Hematopoietic multipotent progenitor cell treated with erythropoietin and hydrocortisone succinate and interleukin-3 and kit ligand, for 4 days (in vitro differentiated cells): ENCODE results near the gene DDX28.
"Not testable (repeated sequence)": the region's sequence is repeated elsewhere in the genome, so short reads cannot be mapped to it uniquely, and the experiment has no call there.

Source experiments
- DNase-seq: peaks from one replicate; pipeline ENCODE4 v3.0.0-alpha.2; 2015

DDX28 gene

DNA sequence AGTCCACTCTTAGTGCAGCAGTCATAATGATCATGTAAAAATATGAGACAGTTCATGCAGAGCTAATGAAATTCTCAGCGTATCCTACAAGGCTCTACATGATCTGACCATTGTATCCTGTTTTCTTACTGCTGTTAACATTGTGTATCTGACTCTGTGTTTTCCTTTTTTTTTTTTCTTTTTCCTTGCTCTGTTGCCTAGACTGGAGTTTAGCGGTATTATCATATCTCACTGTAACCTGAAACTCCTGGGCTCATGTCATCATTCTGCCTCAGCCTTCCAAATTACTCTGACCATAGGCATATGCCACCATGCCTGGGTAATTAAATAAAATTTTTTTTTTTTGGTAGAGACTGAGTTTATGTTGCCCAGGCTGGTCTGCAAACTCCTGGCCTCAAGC lies 12.2 kb upstream of the DDX28 start:
- no peak for DNase-seq

DNA sequence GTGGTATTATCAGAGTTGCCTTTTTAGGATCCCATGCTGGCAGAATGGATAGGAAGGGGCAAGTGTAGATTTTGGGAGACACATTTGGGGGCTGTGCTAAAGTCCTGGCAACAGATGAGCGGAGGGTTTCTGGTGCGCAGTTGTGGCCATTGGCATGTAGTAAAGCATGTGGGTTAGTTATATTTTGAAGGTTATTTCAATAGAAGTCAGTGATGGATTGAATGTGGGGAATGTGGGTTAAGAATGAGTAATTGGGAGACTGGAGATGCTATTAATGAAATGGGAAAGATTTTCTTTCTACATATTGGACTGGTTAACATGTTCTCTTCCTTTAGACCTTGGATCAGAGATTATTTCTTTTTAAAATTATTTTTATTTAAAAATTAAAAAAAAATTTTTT lies 10.1 kb upstream of the DDX28 start:
- DNase-seq: no peak

DNA sequence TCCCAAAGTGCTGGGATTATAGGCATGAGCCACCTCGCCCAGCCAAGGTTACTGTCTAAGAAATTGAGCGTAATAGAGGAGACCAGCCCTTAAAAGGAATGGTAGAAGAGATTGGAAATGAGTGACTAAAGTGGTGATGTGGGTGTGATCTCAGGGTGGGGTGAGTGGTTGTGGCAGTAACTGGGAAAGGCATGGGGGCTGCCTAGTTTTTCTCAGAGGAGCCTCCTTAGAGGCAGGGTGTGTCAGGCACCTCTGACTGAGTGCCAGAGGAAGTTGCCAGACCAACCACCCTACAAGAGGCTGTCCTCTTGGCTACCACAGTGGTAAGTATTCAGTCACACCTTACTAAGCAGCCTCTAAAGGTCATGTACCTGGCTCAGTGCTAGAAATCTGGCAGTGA lies 8.9 kb upstream of the DDX28 start:
- peak; percentile 38 for DNase-seq

DNA sequence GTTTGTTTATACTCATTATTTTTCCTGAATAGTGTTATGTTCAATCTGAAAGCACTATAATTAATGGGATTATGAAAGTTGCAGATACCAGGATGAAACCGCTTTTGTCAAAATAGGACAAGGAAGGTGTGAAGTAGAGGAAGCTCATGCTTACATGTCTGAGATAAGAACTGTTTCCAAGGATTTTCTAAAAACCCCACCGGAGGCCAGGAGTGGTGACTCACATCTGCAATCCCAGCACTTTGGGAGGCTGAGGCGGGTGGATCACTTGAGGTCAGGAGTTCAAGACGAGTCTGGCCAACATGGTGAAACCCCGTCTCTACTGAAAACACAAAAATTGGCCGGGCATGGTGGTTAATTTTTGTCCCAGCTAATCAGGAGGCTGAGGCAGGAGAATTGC lies 7.1 kb upstream of the DDX28 start:
- not testable (repeated sequence) for DNase-seq

DNA sequence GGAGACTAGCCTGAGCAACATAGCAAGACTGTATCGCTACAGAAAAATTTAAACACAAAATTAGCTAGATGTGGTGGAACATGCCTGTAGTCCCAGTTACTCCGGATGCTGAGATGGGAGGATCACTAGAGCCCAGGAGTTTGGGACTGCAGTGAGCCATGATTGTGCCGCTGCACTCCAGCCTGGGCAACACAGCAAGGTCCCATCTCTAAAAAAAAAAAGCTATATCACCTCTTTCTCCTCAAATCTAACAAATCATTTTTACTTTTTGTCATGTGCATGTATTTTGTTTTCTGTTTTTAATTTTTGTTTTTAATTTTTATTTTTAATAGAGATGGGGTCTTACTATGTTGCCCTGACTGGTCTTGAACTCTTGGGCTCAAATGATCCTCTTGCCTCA lies 6.0 kb upstream of the DDX28 start:
- no peak for DNase-seq

DNA sequence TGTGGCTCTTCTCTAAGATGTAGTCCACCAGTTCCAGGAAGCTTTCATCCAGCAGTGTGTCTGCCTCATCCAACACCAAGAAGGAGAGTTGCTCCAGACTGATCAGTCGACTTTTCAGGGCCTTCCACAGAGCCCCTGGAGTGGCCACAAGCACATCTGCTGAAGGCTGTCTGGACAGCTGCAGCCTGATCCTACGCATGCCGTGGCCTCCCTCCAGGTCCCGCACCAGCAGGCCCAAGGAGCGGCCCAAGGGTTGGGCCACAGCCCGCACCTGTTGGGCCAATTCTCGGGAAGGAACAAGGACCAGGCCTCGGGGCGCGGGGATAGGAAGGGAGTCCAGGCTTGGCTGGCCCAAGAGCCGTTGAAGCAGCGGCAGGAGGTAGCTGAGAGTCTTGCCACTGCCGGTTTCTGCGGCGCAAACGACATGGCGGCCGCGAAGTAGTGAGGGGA lies 729 bp downstream of the DDX28 start:
- DNase-seq: no peak

DNA sequence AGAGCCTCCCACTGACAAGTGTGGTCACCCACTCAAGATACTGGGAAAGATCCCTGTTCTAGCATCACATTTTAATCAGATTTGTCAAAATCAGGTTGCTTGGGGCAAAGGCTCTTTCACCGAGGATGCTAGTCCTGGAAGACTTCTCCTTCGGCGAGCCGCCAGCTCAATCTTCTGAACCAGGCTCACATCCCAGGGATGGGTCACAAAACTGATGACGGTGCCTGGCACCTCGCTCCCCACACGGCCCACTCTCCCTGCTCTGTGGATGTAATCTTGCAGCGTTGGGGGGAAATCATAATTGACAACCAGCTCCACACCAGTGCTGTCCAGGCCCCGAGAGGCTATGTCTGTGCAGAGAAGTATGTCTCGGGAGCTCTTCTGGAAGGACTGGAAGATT lies 1.5 kb downstream of the DDX28 start:
- no peak for DNase-seq

DNA sequence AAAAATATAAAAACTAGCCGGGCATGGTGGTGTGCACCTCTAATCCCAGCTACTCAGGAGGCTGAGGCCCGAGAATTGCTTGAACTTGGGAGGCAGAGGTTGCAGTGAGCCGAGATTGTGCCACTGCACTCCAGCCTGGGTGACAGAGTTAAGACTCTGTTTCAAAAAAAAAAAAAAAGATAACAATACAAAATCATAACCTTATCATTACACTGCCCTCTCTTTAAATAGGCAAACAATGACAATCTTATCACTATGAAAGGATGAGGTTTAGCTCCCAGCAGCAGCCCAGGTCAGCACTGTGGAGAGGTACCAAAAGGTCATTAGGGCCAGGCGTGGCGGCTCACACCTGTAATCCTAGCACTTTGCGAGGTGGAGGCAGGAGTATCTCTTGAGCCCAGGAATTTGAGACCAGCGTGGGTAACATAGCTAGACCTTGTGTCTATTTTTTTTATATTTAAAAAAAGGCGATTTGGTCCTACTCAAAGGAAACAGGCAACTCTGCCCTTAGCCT lies 3.8 kb downstream of the DDX28 start:
- DNase-seq: no peak

DNA sequence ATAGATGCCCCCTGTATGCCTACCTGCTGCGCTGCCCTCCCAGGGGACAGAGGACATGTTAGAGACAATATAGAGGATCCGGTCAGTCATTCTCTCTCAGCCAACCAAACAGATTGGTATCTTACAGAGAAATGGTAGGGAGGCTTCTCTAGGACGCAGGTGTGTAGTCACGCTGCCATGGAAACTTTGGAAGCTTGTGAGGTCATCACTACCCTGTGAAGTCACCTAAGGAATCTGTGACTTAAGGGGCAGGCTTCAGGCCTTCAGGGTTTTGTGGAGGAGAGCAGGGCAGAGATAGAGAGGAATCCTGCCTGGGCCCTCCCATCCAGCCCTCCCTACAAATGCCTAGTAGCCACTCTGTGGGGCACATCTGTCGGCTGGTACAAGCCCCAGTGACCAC lies 7.4 kb downstream of the DDX28 start, which contains the start of gene DPEP2NB:
Gene DPEP2NB (minus strand): TSS at position 231 of the 400 bp plus-strand sequence. CDS start 141 bp downstream, at position 90.
- DNase-seq: no peak

DNA sequence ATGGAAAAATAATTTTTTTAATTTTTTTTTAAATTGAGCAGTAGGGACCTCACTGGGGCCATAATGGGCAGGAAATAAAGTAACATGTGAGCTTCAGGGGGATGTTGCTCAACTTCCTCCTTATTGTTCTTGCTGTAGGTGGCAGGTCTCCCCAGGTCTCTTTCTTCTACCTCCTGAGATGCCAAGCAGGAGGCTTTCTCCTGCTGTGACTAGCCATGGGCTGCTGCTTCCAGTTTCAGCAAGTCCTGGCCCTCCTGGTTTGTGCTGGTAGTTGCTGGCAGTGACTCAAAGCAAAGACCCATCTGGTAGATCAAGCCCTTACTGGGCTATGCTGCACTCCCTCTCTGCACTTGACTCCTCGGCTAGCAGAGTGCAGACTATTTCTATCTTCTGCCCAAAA lies 9.6 kb downstream of the DDX28 start:
- DNase-seq: peak; percentile 67

DNA sequence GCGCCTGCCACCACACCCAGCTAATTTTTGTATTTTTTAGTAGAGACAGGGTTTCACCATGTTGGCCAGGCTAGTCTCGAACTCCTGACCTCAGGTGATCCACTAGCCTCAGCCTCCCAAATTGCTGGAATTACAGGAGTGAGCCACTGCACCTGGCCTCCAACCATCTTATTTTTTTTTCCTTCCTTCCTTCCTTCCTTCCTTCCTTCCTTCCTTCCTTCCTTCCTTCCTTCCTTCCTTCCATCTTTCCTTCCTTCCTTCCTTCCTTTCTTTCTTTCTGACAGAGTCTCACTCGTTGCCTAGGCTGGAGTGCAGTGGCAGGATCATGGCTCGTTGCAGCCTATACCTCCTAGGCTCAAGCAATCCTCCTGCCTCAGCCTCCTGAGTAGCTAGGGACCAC lies 13.2 kb downstream of the DDX28 start:
- not testable (repeated sequence) for DNase-seq

DNA sequence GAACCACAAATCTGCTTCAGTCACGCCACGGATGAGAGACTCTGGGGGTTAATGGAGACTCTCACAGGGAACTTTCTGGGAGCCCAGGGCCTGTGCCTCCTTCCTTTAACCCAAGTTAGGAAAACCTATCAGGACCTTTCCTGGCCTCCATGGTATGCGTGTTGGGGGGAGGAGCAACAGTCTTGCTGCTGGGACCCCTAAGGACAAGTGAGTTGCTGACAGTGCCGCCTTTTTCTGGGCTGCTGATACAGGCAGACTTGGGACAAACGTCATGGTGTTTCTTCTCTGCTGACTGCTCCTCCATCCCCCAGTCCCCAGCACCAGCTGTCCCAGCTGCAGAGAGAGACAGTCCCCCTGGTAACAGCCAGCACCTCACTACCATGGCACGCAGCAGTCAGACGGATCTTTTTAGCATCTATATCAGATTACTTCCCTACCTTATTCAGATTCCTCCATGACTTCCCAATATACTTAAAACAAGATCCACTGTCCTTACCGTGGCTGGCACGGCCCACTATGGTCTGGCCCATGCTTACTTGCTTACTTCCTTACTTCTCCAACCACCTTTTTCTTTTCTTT lies 13.8 kb downstream of the DDX28 start:
- DNase-seq: no peak

DNA sequence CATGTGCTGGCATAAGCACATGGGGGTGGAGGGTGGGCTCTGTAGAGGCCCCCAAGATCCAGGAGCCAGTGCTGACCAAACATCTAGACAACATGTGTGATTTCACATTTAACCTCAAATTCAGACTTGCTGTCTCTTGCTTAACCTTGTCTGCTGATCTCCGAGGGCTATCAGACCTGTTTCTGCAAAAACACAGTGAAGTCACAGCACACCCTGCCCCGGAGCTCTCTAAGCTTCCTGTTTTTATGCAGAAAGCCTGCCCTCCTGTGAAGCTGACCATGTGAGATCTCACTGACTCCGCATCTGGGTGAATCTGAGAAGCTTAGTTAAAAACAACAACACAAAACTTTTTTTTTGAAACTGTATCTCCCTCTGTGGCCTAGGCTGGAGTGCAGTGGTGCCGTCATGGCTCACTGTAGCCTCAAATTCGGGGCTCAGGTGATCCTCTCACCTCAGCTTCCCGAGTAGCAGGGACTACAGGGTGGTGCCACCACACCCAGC lies 17.2 kb downstream of the DDX28 start:
- DNase-seq: peak; percentile 91

DNA sequence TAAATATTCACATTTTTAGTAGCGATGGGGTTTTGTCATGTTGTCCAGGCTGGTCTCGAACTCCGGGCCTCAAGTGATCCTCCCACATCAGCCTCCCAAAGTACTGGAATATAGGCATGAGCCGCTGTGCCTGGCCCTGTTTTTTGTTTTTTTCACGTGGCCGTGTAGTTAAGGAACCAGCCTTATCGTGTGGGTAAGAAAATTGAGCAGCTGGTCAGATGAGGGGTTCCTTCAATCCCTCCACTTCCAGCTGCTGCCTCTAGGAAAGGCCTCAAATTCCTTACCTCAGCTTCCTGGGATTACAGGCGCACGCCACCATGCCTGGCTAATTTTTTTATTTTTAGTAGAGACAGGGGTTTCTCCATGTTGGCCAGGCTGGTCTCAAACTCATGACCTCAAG lies 17.8 kb downstream of the DDX28 start:
- DNase-seq: no peak

DNA sequence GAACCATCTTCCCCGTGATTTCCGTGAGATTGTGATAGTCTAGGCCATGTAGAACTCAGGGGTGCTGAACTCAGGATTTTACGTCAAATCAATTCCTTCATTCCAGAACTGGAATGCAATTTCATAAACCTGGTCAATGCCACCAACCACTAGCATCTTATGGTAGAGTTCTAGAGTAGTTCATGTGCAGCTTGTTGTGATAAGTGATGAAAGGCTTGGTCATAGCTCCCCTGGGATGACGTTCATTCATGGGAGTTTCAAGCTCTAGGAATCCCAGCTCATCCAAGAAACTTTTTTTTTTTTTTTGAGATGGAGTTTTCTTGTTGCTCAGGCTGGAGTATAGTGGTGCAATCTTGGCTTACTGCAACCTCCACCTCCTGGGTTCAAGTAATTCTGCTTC lies 20.0 kb downstream of the DDX28 start:
- no peak for DNase-seq

DNA sequence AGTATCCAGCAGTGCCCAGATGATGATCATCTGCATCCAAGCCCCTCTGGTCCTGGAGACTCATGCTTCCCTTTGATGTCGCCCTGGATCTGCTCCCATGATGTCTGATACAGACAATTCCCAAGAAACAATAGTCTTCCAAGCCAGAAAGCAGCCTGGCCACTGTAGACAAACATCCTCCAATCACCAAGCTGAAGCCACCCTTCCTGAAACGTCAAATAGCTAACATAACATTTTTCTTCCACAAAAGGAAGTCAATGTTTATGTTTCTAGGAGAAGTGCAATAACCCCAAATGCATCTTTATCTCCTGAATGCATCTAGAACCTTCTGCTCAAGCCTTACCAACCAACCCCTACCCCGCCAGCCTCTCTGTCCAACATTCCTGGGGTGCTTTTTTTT lies 22.6 kb downstream of the DDX28 start:
- peak; percentile 20 for DNase-seq

DNA sequence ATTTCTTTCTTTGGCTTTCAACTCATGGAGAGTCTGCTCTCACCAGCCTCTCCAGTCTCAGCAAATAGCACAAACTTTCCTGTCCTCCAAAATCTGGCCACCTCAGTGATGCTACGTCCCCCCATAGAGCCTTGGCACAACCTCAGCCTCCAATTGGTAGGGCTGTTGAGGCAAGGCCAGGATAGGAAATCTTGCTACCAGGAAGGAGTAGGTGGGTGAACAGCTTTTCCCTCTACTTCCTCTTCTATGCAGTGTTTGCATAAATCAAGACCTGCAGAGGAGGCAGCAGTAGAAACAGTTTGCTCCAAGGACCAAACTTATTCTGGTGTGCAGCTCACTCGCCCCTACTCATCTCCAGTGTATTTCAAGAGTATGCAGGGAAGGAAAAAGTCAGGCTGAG lies 23.0 kb downstream of the DDX28 start:
- peak; percentile 47 for DNase-seq

DNA sequence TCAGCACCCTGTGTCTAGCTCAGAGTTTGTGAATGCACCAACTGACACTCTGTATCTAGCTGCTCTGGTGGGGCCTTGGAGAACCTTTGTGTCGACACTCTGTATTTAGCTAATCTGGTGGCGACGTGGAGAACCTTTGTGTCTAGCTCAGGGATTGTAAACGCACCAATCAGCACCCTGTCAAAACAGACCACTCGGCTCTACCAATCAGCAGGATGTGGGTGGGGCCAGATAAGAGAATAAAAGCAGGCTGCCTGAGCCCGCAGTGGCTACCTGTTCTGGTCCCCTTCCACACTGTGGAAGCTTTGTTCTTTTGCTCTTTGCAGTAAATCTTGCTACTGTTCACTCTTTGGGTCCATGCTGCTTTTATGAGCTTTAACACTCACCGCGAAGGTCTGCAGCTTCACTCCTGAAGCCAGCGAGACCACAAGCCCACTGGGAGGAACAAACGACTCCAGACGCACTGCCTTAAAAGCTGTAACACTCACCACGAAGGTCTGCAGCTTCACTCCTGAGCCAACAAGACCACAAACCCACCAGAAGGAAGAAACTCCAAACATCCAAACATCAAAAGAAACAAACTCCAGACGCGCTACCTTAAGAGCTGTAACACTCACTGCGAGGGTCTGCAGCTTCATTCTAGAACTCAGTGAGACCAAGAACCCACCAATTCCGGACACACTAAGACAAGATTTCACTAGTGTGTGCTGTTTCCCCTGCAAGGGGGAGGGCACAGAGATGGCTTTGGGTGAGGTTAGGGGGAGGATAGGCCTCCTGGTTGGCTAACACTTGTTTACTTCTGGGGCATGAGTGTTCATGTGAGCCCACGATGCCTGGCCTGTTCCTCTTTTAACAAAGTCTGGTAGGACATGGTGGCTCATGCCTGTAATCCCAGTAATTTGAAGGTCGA lies 24.0 kb downstream of the DDX28 start, which contains the start of gene DPEP2:
Gene DPEP2 (minus strand): TSS at position 706 of the 910 bp plus-strand sequence. CDS start 6,272 bp downstream, outside the sequence.
- DNase-seq: peak; percentile 85

DNA sequence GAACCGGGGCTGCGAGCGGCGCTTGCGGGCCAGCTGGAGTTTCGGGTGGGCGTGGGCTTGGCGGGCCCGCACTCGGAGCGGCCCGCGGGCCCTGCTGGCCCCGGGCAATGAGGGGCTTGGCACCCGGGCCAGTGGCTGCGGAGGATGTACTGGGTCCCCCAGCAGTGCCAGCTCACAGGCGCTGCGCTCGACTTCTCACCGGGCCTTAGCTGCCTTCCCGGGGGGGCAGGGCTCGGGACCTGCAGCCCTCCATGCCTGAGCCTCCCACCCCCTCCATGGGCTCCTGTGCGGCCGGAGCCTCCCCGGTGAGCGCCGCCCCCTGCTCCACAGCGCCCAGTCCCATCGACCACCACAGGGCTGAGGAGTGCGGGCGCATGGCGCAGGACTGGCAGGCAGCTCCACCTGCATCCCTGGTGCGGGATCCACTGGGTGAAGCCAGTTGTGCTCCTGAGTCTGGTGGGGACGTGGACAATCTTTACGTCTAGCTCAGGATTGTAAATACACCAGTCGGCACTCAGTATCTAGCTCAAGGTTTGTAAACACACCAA lies 24.7 kb downstream of the DDX28 start:
- DNase-seq: not testable (repeated sequence)

DNA sequence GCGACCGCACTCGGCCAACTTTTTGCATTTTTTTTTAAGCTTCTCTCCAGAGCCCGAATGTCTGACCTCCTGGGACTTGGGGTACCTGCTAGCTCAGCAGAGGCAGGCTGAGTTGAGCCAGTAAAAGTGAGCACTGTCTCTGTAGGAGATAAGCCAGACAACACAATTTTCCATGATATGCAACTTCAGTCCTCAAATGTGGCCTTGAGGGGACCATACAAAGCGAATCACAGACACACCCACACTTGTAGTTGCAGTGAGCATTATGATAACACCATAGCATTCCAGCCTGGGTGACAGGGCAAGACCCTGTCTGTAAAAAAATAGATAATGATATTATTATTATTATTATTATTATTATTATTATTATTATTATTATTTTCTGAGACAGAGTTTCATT lies 26.4 kb downstream of the DDX28 start:
- peak; percentile 64 for DNase-seq

DNA sequence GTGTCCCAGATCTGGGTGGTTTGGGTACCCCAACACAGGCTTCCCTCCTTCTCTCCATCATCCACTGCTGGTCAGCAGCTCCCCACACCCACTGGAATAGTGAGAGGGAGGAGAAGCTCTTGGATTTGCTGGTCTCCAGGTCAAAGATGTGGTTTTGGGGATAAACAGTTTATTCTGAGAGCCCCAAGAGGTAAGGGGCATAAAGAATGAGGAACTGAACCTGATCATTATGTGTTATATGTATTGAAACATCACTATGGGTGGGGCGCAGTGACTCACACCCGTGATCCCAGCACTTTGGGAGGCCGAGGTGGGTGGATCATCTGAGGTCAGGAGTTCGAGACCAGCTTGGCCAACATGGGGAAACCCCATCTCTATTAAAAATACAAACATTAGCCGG lies 27.6 kb downstream of the DDX28 start:
- peak; percentile 35 for DNase-seq

DNA sequence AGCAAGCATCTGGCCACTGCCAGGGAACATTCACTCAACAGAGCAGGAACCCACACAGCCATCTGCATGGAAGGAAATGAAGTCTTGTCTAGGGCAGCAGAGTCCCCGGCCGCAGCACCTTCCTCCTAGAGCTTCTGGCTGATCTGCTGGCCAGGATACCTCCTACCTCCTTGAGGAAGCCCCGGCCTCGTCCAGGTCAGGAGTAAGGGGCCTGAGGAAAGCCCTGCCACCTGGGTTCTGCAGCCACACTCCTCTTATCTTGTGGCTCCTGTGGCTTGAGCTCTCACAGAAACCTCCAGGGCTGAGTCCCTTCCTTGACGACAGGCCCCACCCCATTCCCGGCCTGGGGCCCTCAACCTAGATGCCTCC lies 29.0 kb downstream of the DDX28 start:
- peak; percentile 75 for DNase-seq

DNA sequence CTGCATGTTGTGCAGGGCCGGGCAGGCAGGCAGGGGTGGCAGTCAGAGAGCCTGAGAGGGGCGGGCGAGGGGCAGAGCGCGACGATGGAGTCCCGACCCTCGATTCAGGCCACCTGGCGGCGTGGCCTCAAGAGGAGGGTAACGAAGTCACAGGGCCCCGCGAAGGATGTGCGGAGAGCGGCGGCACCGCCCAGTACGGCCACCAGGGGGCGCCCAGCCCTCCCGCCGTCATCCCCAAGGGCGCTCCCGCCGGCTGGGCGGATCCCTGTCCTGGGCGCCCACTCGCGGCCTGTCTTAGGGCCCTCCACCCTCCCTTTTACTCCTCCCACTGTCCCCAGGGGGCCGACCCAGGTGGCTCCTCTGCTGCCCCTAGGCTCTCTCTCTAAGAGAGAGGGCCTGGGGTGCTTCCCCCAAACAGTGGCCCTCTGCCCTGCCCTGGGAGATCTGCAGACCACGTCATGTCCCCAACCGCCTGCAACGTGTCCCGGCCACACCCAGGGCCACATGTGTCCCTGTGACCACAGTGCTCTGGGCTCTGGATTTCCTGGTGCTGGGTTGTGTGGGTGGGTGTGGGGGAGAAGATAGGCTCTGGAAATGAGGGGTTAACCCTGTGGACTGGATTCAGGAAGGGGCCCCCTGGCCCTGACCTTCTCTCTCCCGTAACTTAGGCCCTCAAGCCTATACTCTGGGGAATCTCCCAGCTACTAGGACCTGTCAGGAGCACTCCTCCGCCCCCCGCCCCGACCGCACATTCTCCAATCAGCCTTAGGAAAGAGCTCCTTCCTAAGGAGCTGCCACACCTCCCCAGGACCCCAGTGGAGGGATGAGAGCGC lies 29.6 kb downstream of the DDX28 start:
- DNase-seq: peak; percentile 94
